Activated naive CD4-positive, alpha-beta T cell (primary cell): ENCODE measurements around the gene TRIM75.
"Not testable (repeated sequence)": the region's sequence is repeated elsewhere in the genome, so short reads cannot be mapped to it uniquely, and the experiment has no call there.

Source experiments
- DNase-seq, 4 experiments: peaks; one replicate each; lab custom pipeline; 2025; lab: John Stamatoyannopoulos, UW

TRIM75 gene

GRCh38 chr4:165077034-165077578 lies 23.4 kb downstream of the TRIM75 start:
- DNase-seq = no peak

GRCh38 chr4:165079476-165079875 lies 25.8 kb downstream of the TRIM75 start:
- no peak for DNase-seq

- not testable (repeated sequence) for DNase-seq
These were observed 31.1 kb downstream of the TRIM75 start for GRCh38 chr4:165084787-165085186.

GRCh38 chr4:165085946-165086345 lies 32.3 kb downstream of the TRIM75 start:
- no peak for DNase-seq

GRCh38 chr4:165088366-165088765 lies 34.7 kb downstream of the TRIM75 start:
- DNase-seq = no peak

- DNase-seq = not testable (repeated sequence)
These were observed 38.5 kb downstream of the TRIM75 start for GRCh38 chr4:165092187-165092586.

GRCh38 chr4:165094873-165095272 lies 41.2 kb downstream of the TRIM75 start:
- no peak for DNase-seq

GRCh38 chr4:165095291-165095690 lies 41.6 kb downstream of the TRIM75 start:
- DNase-seq = no peak

GRCh38 chr4:165096776-165097175 lies 43.1 kb downstream of the TRIM75 start:
- no peak for DNase-seq

- no peak for DNase-seq
These were observed 48.0 kb downstream of the TRIM75 start for GRCh38 chr4:165101641-165102040.

GRCh38 chr4:165106518-165106917 lies 52.9 kb downstream of the TRIM75 start:
- no peak for DNase-seq
